NCI-H345 (cell line): Measurements from ENCODE around the gene EDAR.
A peak's percentile ranks its signal among the peaks of the same experiment; 100 is the strongest.

ENCODE experiments used
- DNase-seq: peaks from one replicate; lab custom pipeline; 2025; lab: John Stamatoyannopoulos, UW

Gene EDAR

DNA sequence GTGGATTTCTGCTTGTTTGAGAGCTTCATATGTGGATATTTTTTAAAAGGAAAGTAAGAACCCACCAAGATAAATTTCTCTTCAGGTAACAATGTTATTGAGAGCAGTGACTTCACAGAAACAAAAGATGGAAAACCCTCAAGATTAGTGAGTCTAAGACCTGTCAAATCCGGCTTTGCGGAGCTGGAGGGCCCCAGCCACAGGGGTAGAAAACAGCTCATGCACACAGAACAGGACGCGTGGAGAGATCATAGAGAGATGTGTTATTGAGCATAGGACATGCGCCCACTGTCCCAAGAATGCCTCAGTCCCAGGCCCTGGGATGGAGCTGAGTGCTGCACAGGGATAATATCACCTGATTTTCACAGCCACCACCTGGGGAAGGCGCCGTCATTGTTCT is 21.3 kb downstream of the EDAR start:
- no peak for DNase-seq

GRCh38 chr2:108965540-108966289 is 23.3 kb downstream of the EDAR start:
- DNase-seq, result no peak

DNA sequence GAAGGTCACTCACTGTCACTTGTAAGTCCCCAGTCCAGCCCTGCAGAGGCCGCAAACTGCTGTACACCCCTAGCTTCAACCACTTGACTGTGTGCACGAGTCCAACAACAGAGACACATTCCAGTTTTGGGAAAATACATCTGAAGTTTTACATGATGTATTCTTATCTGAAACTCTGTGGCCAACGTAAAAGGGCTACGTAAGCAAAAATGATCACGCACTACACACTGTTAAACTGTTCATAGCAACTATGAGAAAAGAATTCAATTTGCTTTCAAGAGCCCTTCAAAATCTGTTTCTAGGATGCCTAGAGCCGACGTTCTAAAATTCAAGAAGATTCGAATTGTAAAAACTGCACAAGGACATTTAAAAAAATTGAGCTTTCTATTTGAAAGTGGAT is 26.0 kb downstream of the EDAR start:
- DNase-seq, result no peak

- no peak for DNase-seq
Observed at GRCh38 chr2:108961796-108962195, 27.2 kb downstream of the EDAR start.

DNA sequence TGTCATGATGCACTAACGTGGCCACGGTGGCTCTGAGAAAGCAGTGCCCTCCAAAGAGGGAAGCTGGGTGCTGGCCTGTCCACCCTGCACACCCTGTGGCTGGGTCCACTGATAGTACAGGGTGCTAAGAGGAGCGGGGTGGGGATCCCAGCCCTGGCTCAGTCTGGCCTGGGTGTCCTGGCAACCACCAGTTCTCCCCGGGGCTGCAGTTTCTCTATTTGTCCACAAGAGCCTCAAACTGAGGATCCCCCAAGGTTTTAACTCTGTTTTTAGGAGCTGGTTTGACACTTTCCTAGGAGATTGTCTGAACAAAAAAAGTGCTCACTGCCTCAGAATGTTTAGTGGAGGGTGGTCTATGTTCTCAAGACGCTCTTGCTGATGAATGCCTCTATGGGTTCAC is 29.0 kb downstream of the EDAR start:
- no peak for DNase-seq

- DNase-seq, result no peak
Observed at GRCh38 chr2:108959401-108959800, 29.6 kb downstream of the EDAR start.

DNA sequence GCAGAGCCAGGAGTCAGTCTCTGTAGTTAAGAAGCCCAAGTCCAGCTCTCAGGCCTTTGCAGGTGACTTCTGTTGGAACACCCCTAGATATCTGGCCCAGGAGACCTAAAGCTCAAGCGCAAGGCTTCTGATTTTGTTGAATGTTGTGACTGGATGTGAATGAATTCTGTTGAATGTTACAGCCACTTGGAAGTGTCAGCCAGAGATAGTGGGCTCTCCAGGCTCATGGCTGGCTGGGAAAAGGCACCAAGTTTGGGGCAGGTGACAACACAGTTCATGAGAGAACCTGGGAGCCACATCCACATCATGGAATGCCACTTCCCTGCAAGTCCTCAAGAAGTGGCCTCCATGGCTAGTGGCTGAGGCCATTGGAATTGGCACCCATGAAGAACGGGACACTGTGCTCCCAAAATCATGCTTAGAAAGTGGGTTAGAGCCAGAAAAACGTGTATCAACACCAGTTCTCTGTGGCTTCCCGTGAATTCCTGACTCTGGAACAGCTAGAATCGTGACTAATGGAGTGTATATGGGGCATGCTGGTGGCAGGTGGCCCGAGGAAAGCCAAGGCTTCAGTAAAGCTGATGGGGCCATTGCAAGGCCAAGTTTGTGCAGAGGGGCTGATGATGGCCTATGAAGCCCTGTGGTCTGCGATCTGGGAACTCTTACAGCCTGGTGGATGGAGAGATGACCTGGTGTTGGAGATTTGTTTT is 30.2 kb downstream of the EDAR start:
- no peak for DNase-seq

GRCh38 chr2:108958002-108958401 is 31.0 kb downstream of the EDAR start:
- no peak for DNase-seq

DNA sequence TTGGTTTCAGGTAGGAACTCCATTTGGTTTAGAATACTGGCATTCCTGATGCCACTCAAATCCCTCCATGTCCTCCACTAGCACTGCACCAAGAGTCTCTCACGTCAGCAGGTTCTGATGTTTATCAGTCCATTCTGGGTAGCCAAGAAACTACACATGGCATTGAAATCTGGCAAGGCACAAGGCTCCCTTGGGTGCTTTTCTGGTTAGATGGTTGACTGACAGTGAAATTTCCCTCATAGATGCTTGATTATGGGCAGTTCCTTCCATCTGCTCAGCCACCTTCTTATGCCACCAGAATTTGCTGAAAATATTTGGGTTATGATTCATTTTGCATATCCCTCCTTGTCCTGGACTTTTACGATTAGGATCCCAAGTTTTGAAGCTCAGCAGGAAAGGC is 32.6 kb downstream of the EDAR start:
- no peak for DNase-seq

DNA sequence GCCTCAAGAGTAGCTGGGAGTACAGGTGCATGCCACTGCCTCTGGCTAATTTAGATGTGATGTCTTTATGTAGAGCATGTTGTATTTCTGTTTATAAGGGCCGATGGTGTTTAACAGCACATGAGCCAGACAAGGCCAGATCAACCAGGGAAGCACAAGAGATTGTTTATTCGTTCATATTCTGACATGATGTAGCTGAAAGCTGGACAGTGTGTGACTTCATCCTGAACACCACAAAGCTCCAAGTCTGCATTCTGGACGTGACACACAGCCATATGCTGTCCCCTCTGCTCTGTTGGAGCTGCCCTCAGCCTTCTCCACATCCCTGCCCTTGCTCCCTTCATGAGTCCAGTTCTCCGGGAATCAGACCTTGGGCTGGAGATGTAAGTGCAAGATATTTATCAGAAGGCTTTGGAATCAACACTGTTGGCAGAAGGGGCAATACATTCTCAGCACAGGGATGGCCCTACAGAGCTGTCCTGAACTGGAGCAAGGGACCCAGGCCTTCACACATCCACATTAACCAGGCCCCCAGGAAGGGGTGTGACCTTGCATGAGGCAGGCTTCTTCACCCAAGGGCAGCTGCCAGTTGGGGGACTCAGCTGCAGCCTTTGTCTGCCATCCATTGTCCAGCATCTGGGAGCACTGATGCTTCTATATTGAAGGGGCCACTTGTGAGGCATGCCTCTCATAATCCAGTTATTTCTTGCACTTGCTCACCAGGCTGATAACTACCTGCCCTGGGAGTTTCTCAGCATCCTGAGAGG is 38.5 kb downstream of the EDAR start:
- DNase-seq, result no peak

DNA sequence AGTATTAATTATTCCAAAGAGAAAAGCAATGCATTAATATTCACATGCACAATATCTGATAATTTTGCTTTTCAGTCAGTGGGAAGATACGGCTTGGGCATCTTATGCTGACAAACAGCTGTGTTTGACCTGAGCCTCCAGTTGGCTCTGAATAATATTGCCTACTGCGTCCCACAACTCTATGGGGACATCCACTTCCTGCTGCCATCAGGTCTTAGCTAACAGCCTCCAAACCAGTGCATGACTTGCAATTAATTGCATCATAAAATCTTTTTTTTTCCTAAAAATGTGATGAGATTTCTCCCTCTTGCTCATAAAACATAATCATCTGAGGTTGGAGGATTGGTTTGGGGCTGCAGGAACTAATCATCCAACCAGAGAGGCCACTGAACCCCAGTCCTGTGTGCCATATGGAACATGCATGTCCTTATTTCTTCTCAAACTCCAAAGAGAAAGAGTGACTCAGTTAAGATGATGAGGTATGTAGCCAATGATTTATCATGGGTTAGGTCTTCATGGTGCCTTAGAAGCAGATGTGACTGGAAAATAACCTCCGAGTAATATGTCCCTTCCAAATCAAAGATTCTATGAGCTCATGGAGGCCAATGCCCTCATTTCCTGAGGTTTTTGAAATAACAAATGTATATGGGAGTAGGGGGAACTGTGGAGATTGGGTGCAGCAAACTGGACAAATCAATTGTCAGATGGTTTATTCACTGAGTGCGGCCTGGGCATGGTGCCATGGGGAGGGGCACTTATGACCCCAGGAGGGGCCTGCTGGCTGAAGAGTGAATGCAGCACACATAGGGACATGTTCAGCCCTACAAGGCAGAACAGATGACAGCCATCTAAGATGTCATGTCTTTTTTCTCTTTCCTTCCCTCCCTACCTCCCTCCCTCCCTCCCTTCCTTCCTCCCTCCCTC is 39.4 kb downstream of the EDAR start:
- peak; percentile 18 for DNase-seq

DNA sequence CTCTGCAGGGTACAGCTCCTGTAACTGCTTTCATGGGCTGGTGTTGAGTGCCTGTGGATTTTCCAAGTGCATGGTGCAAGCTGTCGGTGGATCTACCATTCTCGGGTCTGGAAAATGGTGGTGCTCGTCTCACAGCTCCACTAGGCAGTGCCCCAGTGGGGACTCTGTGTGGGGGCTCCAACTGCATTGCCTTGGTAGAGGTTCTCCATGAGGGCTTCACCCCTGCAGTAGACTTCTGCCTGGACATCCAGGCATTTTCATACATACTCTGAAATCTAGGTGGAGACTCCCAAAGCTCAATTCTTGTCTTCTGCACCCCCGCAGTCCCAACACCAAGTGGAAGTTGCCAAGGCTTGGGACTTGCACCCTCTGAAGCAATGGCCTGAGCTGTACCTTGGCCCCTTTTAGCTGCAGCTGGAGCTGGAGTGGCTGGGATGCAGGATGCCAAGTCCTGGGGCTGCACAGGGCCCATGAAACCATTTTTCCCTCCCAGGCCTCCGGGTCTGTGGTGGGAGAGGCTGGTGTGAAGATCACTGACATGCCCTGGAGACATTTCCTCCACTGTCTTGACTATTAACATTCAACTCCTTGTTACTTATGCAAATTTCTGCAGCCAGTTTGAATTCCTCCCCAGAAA is 41.6 kb downstream of the EDAR start:
- DNase-seq, result no peak

DNA sequence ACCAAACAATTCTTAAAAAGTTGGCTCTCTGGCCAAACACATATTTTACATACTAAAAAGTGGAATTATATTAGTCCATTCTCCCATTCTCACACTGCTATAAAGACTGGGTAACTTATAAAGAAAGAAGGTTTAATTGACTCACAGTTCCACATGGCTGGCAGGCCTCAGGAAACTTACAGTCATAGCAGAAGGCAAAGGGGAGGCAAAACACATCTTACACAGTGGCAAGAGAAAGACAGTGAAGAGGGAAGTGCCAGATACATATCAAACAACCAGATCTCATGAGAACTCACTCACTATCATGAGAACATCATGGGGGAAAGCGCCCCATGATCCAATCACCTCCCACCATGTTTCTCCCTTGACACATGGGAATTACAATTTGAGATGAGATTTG is 42.6 kb downstream of the EDAR start:
- DNase-seq, result no peak

DNA sequence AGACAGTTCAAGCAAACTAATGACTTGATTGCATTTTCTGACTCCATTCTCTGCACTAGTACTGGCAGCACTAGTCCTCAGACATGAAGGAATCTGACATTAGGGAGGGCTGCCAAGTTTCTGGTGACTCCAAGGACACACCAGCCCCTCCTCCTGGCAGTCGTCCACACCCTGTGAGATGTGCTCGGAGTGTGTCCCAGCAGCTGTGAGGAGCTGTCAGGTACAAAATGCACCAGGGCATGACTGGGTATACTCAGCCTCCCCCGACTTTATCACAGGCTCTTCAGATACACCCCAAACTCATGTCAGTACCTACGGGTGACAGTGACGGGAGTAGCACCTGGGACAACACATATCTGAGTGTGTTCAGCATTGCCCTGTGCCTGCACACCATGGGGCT is 43.1 kb downstream of the EDAR start:
- no peak for DNase-seq

GRCh38 chr2:108944601-108945331 is 44.3 kb downstream of the EDAR start:
- DNase-seq, result no peak

DNA sequence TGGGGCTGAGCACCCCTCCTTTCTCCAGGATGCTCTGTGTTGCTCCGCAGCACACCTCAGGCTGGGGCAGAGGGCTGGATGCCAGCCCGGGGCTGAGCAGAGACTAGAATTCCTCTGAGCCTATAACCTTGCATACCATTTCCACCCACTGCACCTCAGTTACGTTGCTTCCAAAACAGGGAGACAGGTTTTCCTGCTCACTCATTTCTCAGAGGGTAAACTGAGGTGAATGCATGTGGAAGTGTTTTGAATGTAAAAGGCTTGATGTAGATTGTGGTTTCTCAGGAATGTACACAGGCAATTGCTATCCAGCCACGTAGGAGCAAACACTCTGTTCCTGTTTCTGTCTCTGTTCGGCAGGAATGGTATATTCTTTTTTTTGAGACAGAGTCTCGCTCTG is 45.3 kb downstream of the EDAR start:
- no peak for DNase-seq

GRCh38 chr2:108942888-108943287 is 46.1 kb downstream of the EDAR start:
- no peak for DNase-seq

DNA sequence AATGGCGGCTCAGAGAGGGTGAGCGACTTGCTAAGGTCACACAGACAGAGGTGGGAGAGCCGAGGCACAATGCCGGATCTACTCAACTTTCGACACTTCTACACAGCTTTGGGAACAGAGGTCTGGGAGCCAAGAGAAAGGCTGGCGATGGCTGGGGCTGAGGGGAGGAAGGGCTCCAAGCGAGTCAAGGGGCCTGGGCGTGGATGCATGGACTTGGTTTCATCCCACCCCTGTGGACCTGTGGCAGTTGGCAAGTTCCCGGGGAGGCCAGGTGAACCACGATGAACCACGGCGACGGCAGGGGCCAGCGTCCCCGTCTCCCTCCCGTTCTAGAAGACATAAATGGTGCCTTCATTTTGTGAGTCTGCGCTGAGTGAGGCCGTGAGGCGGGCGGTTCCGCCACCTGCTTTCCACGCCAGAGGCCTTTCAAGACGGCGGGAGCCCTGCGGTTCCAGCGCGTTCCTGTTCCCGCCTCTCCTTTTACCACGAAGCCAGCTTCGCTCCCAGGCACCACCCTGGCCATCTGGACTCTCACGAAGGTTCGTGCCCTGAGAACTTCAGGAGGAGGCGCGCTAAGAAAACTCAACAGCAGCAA is 46.7 kb downstream of the EDAR start:
- no peak for DNase-seq

- no peak for DNase-seq
Observed at GRCh38 chr2:108941767-108942166, 47.3 kb downstream of the EDAR start.

DNA sequence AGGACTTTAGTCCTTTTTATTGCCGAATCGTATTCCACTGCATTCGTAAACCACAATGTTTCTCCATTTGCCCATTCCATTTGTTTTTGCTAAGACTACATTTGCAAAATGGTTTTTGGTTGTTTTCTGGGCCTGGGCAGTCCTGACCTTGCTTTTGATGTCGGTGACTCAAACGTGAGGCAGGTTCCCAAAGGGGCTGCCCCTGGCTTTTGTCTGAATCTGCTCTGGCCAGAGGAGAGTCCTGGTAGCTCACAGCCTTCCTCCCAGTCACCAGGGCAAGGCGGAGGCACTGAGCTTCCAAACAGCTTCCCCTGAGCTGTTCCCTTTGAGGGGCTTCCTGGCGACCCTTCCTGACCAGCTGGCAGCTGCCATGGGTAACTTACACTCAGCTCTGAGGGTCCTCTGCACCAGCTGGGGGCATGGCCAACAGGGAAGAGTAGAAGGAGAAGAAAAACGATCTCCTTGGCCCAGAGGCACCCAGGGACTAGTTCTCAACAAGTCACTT is 47.8 kb downstream of the EDAR start:
- DNase-seq, result no peak
